Daoy (cell line): ENCODE measurements around the gene ELMO1. TPM values are rescaled to one million over a fixed set of nuclear protein-coding genes. Genes with fewer than 3 reads are reported as not detected.

ENCODE experiments used
- DNase-seq: peaks from one replicate; pipeline ENCODE4 v3.0.0-alpha.2; 2015; ENCODE audit warnings: low read depth
- total RNA-seq: library from RNA; depleted of rRNA; stranded (reverse); fragments of >200 nt; shearing (Covaris generic); gene quantifications from 2 replicates; pipeline ENCODE4 v1.2.3, GENCODE V29; 2014; rRNA removed

The ELMO1 gene
- total RNA-seq, 1 experiment from 2014 or later, result 7.0 TPM

GRCh38 chr7:36840904-36841303, 607.8 kb downstream of the ELMO1 start:
- no peak for DNase-seq

- DNase-seq, result no peak
Observed at GRCh38 chr7:36838616-36839225, 609.9 kb downstream of the ELMO1 start.

- no peak for DNase-seq
Observed at GRCh38 chr7:36831049-36831448, 617.6 kb downstream of the ELMO1 start.

- no peak for DNase-seq
Observed at GRCh38 chr7:36827726-36828703, 620.6 kb downstream of the ELMO1 start.

DNA sequence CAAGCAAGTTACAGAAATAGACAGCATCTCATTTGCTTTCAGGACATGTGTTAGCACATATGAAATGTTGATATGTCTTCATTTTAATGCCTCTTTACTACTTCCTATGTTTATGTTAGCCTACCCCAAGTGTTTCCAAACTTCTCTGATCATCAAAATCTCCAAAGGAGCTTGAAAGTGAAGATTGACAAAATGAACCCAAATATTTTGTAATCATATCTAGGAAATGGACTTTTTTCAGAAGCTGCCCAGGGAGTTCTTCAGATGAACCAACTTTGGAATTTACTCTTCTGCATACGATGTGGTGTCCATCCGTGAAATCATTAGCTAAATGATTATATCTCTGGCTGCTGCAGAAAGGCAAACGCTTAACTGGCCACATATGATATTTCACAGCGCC, 623.2 kb downstream of the ELMO1 start:
- DNase-seq, result no peak

- no peak for DNase-seq
Observed at GRCh38 chr7:36823353-36823752, 625.3 kb downstream of the ELMO1 start.

GRCh38 chr7:36821617-36822016, 627.0 kb downstream of the ELMO1 start:
- DNase-seq, result no peak

DNA sequence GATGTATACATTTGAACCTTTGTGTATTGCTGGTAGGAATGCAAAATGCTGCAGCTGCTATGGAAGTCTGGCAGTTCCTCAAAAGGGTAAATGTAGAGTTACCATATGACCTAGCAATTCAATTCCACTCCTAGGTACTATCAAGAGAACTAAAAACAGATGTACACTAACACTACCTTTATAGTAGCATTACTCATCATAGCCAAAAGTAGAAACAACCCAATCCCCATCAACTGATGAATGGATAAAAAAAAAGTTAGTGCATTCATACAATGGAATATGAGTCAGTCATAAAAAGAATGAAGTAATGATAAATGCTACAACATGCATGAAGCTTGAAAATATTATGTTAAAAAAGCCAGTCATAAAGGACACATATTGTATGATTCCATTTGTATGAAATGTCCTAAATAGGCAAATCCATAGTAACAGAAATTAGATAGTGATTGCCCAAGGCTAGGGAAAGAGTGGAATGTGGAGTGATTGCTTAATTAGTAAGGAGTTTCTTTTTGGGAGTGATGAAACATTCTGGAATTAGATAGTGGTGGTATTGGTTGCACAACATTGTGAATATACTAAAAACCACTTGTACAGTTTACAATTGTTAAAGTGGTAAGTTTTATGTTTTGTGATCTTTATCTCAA, 628.0 kb downstream of the ELMO1 start:
- DNase-seq, result no peak

- DNase-seq, result no peak
Observed at GRCh38 chr7:36819639-36820038, 629.0 kb downstream of the ELMO1 start.

GRCh38 chr7:36814311-36814710, 634.4 kb downstream of the ELMO1 start:
- no peak for DNase-seq

DNA sequence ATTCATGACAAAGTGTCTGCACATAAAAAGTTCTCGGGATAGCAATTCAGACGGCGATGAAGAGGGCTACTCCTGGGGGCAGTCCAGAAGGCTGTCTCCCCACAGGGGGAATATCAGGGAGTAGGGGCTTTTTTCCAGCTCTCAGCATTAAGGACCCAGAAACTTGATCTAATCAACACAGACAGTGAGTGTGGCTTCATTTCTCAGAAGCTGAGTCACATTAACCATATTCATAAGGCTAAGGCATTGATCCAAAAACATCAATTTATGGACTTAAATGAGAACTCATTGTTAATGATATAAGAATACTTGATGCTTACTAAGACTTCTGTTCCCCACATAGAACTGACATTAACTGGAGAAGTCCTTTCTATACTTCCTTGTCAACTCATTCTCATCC, 636.9 kb downstream of the ELMO1 start:
- no peak for DNase-seq

DNA sequence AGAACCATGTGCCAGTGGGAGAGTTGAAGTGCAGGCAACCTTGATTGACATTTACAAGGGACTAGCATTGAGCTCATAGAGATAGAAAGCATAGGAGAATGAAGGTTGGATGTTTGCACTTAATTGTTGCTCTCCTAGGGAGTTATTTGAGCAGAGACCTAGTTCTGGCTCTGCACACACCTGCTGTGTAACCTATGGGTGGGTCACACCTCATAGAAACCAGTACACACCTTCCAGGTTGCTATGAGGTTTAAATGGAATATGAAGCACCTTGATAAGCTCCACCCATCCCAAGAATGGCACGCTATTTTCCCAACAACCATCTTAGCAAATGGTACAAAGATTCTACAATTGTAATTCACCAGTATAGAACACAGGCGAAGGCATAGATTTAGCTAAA, 638.2 kb downstream of the ELMO1 start:
- no peak for DNase-seq

DNA sequence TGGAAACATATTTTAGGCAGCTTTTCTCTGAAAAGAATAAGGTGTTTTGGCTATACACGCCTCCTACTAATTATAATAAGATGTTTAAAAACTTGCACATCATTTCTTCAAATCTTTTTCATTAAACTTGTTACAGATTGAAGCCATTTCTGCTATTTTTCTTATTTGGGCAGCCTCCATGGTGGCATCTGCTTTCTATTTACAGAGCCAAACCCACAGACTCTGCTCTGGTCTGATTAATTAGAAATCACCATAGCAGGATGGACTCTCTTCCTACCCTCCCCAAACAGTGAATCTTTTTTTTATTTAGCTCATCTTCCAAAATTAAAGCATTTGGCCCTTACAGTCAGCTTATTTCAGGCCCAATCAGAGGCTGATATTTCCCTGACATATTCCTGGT, 638.6 kb downstream of the ELMO1 start:
- DNase-seq, result no peak

DNA sequence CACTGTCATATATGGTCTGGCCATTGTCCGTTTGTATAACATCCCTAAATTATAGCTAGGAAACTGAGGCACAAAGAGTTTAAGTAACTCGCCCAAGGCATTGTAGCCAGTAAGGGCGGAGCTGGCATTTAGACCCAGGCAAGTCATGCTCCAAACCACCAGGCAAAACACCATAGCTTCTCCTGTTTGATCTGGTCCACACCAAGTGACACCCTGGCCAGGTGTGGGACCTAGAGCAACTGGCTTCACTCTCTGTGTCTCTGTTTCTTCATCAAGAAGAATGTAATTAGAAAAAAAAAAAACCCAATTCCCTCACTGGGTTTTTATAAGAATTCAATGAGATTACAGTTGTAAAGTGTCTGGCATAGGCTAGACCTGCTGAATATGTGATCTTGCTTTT, 639.2 kb downstream of the ELMO1 start:
- DNase-seq, result no peak

DNA sequence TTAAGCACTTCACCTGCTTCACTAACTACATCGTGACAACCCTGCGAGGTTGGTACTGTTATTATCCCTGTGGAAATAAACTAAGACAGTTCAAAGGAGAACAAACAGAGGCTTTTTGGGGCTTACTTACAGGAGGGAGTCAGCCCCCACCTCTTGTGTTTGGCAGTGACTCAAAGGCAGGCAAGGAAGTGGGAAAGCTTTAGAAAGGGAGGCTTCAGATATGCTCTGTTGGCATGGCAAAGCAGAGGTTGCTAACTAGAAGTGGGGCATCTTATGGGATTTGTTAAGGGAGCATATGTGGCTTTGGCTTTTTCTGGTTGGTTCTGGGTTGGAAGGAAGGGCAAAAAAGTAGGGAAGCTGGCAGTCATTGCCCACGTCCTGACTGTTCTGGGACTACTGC, 639.6 kb downstream of the ELMO1 start:
- DNase-seq, result no peak

DNA sequence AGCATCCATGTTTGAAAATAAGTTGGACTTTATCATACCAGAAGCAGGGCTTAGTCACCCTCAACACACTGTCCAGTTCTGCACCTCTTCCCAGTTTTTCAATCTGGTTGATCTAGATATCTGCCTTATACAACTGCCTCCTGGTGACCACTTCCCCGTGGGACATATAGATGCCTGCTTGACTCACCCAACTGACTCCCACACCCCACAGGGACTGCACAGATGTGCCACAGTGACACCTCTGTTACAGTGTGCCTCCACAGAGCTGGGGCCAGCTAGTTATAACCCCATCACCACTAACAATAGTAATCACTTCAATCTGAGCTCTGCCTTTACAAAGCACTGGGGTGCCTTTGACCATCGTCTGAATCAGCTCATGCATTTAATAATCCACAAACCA, 641.8 kb downstream of the ELMO1 start:
- DNase-seq, result no peak

Other genes starting within 250 kb of the ELMO1 start
- not detected in 2 replicates for gene GPR141, start 234.9 kb upstream of the ELMO1 start, total RNA-seq